ENCODE measurements around the gene PCBP3.

GRCh38 chr21:45709696-45710268 lies 66.3 kb downstream of the PCBP3 start:
- TF ChIP-seq CTCF (IDR thresholded peaks at IDR 0.05; ENCODE audit: extremely low read depth in 1 of 2, insufficient read depth in 1 of 2, low read depth in 1 of 2, low read length in 2 of 2) (no peak), POLR2AphosphoS5 (IDR thresholded peaks at IDR 0.05; ENCODE audit: insufficient read depth, low read depth, low read length) (no peak), POLR2A (IDR thresholded peaks at IDR 0.05; ENCODE audit: low read depth, low read length) (no peak), EZH2 (IDR thresholded peaks at IDR 0.05; ENCODE audit: borderline replicate concordance, low read depth, low read length, severe bottlenecking) (no peak), FOS (IDR thresholded peaks at IDR 0.05; ENCODE audit: borderline replicate concordance, insufficient read depth, low read length) (no peak), GATA2 (IDR thresholded peaks at IDR 0.05; ENCODE audit: insufficient read depth, insufficient read length, low read depth, low read length) (no peak), JUN (IDR thresholded peaks at IDR 0.05; ENCODE audit: borderline replicate concordance, insufficient read depth, insufficient read length, low read depth) (no peak), MYC (IDR thresholded peaks at IDR 0.05; ENCODE audit: low read depth, low read length) (no peak)
- TF ChIP-seq, protein P1, sequence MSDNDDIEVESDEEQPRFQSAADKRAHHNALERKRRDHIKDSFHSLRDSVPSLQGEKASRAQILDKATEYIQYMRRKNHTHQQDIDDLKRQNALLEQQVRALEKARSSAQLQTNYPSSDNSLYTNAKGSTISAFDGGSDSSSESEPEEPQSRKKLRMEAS (IDR thresholded peaks at IDR 0.05; ENCODE audit: insufficient read depth, insufficient read length), result no peak

All from endothelial cell of umbilical vein (primary cell).